GM12878 (cell line): ENCODE measurements around the gene PHF14. TPM values are rescaled to one million over a fixed set of nuclear protein-coding genes. Genes with fewer than 3 reads are reported as not detected.

Experiments
- ATAC-seq: fragments of 200-7000 bp; cut with Tn5 transposase; 3 replicates; pipeline ENCODE4 v1.9.1; 2020; ENCODE audit warnings: mild to moderate bottlenecking, moderate library complexity
- BruUV-seq: library from RNA; stranded (reverse); fragments of 400-500 nt; replicated peaks from 2 replicates; lab custom pipeline; 2021; lab: Mats Ljungman, UMichigan
- CTCF ChIA-PET: fragments of 300-600 bp; sonication (Branson Sonifier 250); formaldehyde crosslinking; extraction: SDS; loops from one replicate; lab custom pipeline; 2021; ENCODE audit warnings: inconsistent platforms; lab: Yijun Ruan, JAX
- POLR2A ChIA-PET: fragments of 350-600 bp; formaldehyde crosslinking; extraction: SDS; loops from one replicate; lab custom pipeline; 2021; ENCODE audit warnings: inconsistent platforms; lab: Charles Lee
- RAD21 ChIA-PET: fragments of 300-600 bp; sonication (Branson Sonifier 250); formaldehyde crosslinking; loops from one replicate; lab custom pipeline; 2023; ENCODE audit warnings: antibody characterized with exemption; ENCODE audit not compliant: unreplicated experiment; lab: Charles Lee
- SMC1A ChIA-PET: fragments of 300-600 bp; sonication (Branson Sonifier 250); formaldehyde crosslinking; loops from one replicate; lab custom pipeline; 2023; ENCODE audit not compliant: unreplicated experiment, uncharacterized antibody; lab: Charles Lee
- DNase-seq: peaks from one replicate; pipeline ENCODE4 v3.0.0-alpha.2; 2011; ENCODE audit warnings: low read depth, low spot score
- FAIRE-seq: peaks from 3 replicates; lab custom pipeline; 2011; peaks lifted over from hg19 to GRCh38; lab: Jason Lieb, UNC
- H2AFZ ChIP-seq: 2 replicates; pipeline ENCODE4 v1.6.0; 2011; ENCODE audit warnings: low read depth, low read length, control low read depth; ENCODE audit not compliant: control insufficient read depth
- H3K27ac ChIP-seq: 2 replicates; pipeline ENCODE4 v1.5.1; 2011; ENCODE audit warnings: control low read depth; ENCODE audit not compliant: control insufficient read depth, insufficient read depth
- H3K27me3 ChIP-seq, 2 experiments: replicated peaks in 1 of 2; 2 replicates each; pipeline versions ENCODE4 v1.6.0 to v1.6.1; 2011; ENCODE audit warnings: low read length in 1 of 2; ENCODE audit not compliant: control insufficient read depth in 2 of 2, insufficient read depth in 2 of 2
- H3K36me3 ChIP-seq, 2 experiments: 2 replicates each; pipeline ENCODE4 v1.5.1; 2011; ENCODE audit warnings: low read length in 1 of 2; ENCODE audit not compliant: control insufficient read depth in 2 of 2, insufficient read depth in 2 of 2
- H3K4me1 ChIP-seq: 2 replicates; pipeline ENCODE4 v1.6.1; 2011; ENCODE audit warnings: mild to moderate bottlenecking, low read length, moderate library complexity, mixed read lengths; ENCODE audit not compliant: control insufficient read depth, insufficient read depth
- H3K4me2 ChIP-seq: 2 replicates; pipeline ENCODE4 v1.6.0; 2011; ENCODE audit warnings: control low read depth; ENCODE audit not compliant: control insufficient read depth, insufficient read depth
- H3K4me3 ChIP-seq: fragments of 200-600 bp; sonication (generic); 2 replicates; pipeline ENCODE4 v1.5.1; 2016
- H3K79me2 ChIP-seq: 2 replicates; pipeline ENCODE4 v1.6.0; 2011; ENCODE audit warnings: low read length; ENCODE audit not compliant: control insufficient read depth, insufficient read depth
- H3K9ac ChIP-seq: 2 replicates; pipeline ENCODE4 v1.8.0; 2011; ENCODE audit warnings: low read length, control low read depth, mixed read lengths; ENCODE audit not compliant: control insufficient read depth, insufficient read depth
- H3K9me3 ChIP-seq: replicated peaks from 3 replicates; pipeline ENCODE4 v1.5.1; 2011; ENCODE audit warnings: mild to moderate bottlenecking, low read length; ENCODE audit not compliant: control insufficient read depth, insufficient read depth
- H4K20me1 ChIP-seq: 2 replicates; pipeline ENCODE4 v1.6.0; 2011; ENCODE audit not compliant: control insufficient read depth, insufficient read depth
- ATF7 ChIP-seq: fragments of 450-650 bp; IDR thresholded peaks from 2 replicates; pipeline ENCODE4 v1.6.1; 2016; ENCODE audit warnings: low read depth, mild to moderate bottlenecking
- BMI1 ChIP-seq: fragments of 450-650 bp; IDR thresholded peaks from 2 replicates; pipeline ENCODE4 v1.6.1; 2016; ENCODE audit warnings: mild to moderate bottlenecking, moderate library complexity, borderline replicate concordance
- MEF2B ChIP-seq: fragments of 450-650 bp; IDR thresholded peaks from 2 replicates; pipeline ENCODE4 v1.6.1; 2018; ENCODE audit warnings: mild to moderate bottlenecking, moderate library complexity; ENCODE audit not compliant: partially characterized antibody, poor library complexity, severe bottlenecking
- MTA3 ChIP-seq: IDR thresholded peaks from 2 replicates; pipeline ENCODE4 v1.6.1; 2012; ENCODE audit warnings: low read length, inconsistent platforms, borderline replicate concordance
- SIX5 ChIP-seq: IDR thresholded peaks from 2 replicates; pipeline ENCODE4 v1.6.1; 2011; ENCODE audit warnings: mild to moderate bottlenecking, low read depth, low read length, moderate library complexity; ENCODE audit not compliant: severe bottlenecking
- SUPT20H ChIP-seq: IDR thresholded peaks from 2 replicates; pipeline ENCODE4 v1.6.1; 2011; ENCODE audit warnings: low read depth, mild to moderate bottlenecking, low read length, moderate library complexity, borderline replicate concordance; ENCODE audit not compliant: control insufficient read depth
- WGBS: methylation state at CpG from one replicate; pipeline ENCODE4 v1.1.6; 2016; ENCODE audit warnings: low lambda C conversion rate; ENCODE audit not compliant: insufficient replicate concordance, insufficient coverage; ENCODE audit errors: missing lambda C conversion rate; 5-methylcytosine and 5-hydroxymethylcytosine counted together
- in situ Hi-C: fragments of 300-500 bp; cut with MboI; formaldehyde crosslinking; loops from 9 replicates; pipeline ENCODE4 v1.14.3; 2018; ENCODE audit warnings: mixed read lengths
- intact Hi-C: fragments of 100-400 bp; cut with micrococcal nuclease; formaldehyde crosslinking; loops from one replicate; pipeline ENCODE4 v1.14.2; 2022; ENCODE audit not compliant: unreplicated experiment
- polyA plus RNA-seq, 11 experiments: library from polyadenylated mRNA; depleted of rRNA in 4 of 11; unstranded in 6 of 11; stranded (reverse) in 5 of 11; fragments of >200 nt; fragmentation: Nextera tagmentation in 4 of 11; fragmentation: Illumina TruSeq in 1 of 11; extraction: Ambion mirVana in 4 of 11; extraction: Trizol in 1 of 11; gene quantifications; 1 replicate in 1 of 11; 2 replicates in 10 of 11; pipeline versions ENCODE4 v1.2.1 to v1.2.3, GENCODE V29; 2011 to 2016; ENCODE audit warnings: inconsistent platforms in 2 of 11, missing spikeins in 2 of 11, low read depth in 1 of 11
- total RNA-seq, 4 experiments: library from RNA; depleted of rRNA in 3 of 4; stranded (reverse); fragments of >200 nt in 3 of 4; fragmentation: Illumina TruSeq in 1 of 4; extraction: Trizol in 1 of 4; gene quantifications; 2 replicates each; pipeline versions ENCODE4 v1.2.1 to v1.2.3, GENCODE V29; 2013 to 2021
- TF ChIP-seq, protein P1 (sequence below), 3 experiments: IDR thresholded peaks in 2 of 3; conservative IDR thresholded peaks in 1 of 3; 2 replicates each; pipeline ENCODE4 v1.5.1; 2011; ENCODE audit warnings: low read depth in 3 of 3, low read length in 3 of 3, mild to moderate bottlenecking in 3 of 3, control low read depth in 2 of 3, moderate library complexity in 2 of 3, inconsistent platforms in 1 of 3, mixed read lengths in 1 of 3; ENCODE audit not compliant: control insufficient read depth in 2 of 3, insufficient read depth in 1 of 3; ENCODE audit errors: extremely low read depth in 1 of 3
- TF ChIP-seq, protein P2 (sequence below): IDR thresholded peaks from 2 replicates; pipeline ENCODE4 v1.6.1; 2012; ENCODE audit warnings: mild to moderate bottlenecking, low read depth, low read length
- TF ChIP-seq, protein P3 (sequence below): fragments of 450-650 bp; IDR thresholded peaks from 2 replicates; pipeline ENCODE4 v1.6.1; 2018; ENCODE audit warnings: borderline replicate concordance, mild to moderate bottlenecking; ENCODE audit not compliant: partially characterized antibody
- TF ChIP-seq, protein P4 (sequence below): fragments of 450-650 bp; IDR thresholded peaks from 2 replicates; pipeline ENCODE4 v1.6.1; 2017; ENCODE audit warnings: mild to moderate bottlenecking, moderate library complexity

The PHF14 gene
- total and polyA plus RNA-seq, 10 of the 15 experiments (the other 5 are each of a cell fraction or from before 2014, with no cell fraction given): 21.3 to 47.1 (median 29.9) TPM

DNA sequence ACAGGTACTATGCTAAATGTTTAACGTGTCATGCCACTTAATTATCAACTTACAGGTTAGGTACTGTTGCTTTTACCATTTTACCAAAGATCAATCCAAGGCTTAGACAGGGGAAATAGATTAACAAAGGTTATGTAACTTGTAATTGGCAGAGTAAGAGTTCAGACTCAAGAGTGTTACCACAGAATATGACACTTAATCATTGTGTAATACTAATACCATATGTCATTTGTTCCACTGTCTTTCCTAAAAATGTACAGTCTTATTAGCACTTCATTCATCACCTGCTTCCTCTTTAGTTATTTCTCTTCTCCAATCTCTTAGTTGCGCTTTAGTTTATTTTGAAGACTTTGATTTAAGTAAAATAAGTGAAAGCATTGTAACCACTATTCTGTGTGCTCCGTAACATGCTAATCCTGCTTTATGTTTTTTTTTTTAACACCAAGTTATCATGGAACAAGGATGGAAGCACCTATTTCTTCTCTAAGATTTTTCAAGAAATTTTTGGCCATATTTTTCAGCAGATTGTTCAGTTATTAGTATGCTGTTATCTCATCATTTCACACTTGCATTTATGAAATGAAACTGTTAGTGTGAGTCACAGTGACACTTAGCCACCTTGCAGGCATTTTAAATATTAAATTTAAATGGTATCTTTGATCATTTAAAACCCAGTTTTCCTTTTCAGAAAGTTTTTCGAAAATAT, 197.3 kb downstream of the PHF14 start:
- ChIA-PET SMC1A (no interaction called here), CTCF (no interaction called here), POLR2A (no interaction called here), RAD21 (no interaction called here)
- intact Hi-C loops: no loop called here
- Histone ChIP-seq H3K36me3 (no peaks in the 10 kb centered on the region), H3K27me3 (no peaks in the 10 kb centered on the region), H3K4me2 (no peak overlapping the region), H3K79me2 (no peaks in the 10 kb centered on the region), H3K9me3 (no peaks in the 10 kb centered on the region), H4K20me1 (no peaks in the 10 kb centered on the region), H3K27ac (no peak overlapping the region), H3K9ac (no peak overlapping the region), H3K4me1 (no peaks in the 10 kb centered on the region; the same call in 1 of the 2 replicates), H3K4me3 (no peak overlapping the region), H2AFZ (no peak overlapping the region)
- ATAC-seq (peak; percentile 76), FAIRE-seq (peak; percentile 88), DNase-seq (no peak)
- no TSS peak for BruUV-seq
- WGBS: 86% methylated on average over 4 of the region's 4 CpGs
- in situ Hi-C loops: no loop called here
- no peak for TF ChIP-seq BMI1
- no peak for TF ChIP-seq SUPT20H
- TF ChIP-seq, protein P1, sequence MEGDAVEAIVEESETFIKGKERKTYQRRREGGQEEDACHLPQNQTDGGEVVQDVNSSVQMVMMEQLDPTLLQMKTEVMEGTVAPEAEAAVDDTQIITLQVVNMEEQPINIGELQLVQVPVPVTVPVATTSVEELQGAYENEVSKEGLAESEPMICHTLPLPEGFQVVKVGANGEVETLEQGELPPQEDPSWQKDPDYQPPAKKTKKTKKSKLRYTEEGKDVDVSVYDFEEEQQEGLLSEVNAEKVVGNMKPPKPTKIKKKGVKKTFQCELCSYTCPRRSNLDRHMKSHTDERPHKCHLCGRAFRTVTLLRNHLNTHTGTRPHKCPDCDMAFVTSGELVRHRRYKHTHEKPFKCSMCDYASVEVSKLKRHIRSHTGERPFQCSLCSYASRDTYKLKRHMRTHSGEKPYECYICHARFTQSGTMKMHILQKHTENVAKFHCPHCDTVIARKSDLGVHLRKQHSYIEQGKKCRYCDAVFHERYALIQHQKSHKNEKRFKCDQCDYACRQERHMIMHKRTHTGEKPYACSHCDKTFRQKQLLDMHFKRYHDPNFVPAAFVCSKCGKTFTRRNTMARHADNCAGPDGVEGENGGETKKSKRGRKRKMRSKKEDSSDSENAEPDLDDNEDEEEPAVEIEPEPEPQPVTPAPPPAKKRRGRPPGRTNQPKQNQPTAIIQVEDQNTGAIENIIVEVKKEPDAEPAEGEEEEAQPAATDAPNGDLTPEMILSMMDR (IDR thresholded peaks at IDR 0.05 in 2 of 3, conservative IDR thresholded peaks at IDR 0.05 in 1 of 3; ENCODE audit: control insufficient read depth in 2 of 3, extremely low read depth in 1 of 3, insufficient read depth in 1 of 3, low read depth in 3 of 3, low read length in 3 of 3): no peak
- TF ChIP-seq, protein P2, sequence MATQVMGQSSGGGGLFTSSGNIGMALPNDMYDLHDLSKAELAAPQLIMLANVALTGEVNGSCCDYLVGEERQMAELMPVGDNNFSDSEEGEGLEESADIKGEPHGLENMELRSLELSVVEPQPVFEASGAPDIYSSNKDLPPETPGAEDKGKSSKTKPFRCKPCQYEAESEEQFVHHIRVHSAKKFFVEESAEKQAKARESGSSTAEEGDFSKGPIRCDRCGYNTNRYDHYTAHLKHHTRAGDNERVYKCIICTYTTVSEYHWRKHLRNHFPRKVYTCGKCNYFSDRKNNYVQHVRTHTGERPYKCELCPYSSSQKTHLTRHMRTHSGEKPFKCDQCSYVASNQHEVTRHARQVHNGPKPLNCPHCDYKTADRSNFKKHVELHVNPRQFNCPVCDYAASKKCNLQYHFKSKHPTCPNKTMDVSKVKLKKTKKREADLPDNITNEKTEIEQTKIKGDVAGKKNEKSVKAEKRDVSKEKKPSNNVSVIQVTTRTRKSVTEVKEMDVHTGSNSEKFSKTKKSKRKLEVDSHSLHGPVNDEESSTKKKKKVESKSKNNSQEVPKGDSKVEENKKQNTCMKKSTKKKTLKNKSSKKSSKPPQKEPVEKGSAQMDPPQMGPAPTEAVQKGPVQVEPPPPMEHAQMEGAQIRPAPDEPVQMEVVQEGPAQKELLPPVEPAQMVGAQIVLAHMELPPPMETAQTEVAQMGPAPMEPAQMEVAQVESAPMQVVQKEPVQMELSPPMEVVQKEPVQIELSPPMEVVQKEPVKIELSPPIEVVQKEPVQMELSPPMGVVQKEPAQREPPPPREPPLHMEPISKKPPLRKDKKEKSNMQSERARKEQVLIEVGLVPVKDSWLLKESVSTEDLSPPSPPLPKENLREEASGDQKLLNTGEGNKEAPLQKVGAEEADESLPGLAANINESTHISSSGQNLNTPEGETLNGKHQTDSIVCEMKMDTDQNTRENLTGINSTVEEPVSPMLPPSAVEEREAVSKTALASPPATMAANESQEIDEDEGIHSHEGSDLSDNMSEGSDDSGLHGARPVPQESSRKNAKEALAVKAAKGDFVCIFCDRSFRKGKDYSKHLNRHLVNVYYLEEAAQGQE: no peak
- no peak for TF ChIP-seq SIX5
- peak; percentile 75 for TF ChIP-seq ATF7
- TF ChIP-seq, protein P3, sequence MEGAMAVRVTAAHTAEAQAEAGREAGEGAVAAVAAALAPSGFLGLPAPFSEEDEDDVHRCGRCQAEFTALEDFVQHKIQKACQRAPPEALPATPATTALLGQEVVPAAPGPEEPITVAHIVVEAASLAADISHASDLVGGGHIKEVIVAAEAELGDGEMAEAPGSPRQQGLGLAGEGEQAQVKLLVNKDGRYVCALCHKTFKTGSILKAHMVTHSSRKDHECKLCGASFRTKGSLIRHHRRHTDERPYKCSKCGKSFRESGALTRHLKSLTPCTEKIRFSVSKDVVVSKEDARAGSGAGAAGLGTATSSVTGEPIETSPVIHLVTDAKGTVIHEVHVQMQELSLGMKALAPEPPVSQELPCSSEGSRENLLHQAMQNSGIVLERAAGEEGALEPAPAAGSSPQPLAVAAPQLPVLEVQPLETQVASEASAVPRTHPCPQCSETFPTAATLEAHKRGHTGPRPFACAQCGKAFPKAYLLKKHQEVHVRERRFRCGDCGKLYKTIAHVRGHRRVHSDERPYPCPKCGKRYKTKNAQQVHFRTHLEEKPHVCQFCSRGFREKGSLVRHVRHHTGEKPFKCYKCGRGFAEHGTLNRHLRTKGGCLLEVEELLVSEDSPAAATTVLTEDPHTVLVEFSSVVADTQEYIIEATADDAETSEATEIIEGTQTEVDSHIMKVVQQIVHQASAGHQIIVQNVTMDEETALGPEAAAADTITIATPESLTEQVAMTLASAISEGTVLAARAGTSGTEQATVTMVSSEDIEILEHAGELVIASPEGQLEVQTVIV: no peak
- TF ChIP-seq, protein P4, sequence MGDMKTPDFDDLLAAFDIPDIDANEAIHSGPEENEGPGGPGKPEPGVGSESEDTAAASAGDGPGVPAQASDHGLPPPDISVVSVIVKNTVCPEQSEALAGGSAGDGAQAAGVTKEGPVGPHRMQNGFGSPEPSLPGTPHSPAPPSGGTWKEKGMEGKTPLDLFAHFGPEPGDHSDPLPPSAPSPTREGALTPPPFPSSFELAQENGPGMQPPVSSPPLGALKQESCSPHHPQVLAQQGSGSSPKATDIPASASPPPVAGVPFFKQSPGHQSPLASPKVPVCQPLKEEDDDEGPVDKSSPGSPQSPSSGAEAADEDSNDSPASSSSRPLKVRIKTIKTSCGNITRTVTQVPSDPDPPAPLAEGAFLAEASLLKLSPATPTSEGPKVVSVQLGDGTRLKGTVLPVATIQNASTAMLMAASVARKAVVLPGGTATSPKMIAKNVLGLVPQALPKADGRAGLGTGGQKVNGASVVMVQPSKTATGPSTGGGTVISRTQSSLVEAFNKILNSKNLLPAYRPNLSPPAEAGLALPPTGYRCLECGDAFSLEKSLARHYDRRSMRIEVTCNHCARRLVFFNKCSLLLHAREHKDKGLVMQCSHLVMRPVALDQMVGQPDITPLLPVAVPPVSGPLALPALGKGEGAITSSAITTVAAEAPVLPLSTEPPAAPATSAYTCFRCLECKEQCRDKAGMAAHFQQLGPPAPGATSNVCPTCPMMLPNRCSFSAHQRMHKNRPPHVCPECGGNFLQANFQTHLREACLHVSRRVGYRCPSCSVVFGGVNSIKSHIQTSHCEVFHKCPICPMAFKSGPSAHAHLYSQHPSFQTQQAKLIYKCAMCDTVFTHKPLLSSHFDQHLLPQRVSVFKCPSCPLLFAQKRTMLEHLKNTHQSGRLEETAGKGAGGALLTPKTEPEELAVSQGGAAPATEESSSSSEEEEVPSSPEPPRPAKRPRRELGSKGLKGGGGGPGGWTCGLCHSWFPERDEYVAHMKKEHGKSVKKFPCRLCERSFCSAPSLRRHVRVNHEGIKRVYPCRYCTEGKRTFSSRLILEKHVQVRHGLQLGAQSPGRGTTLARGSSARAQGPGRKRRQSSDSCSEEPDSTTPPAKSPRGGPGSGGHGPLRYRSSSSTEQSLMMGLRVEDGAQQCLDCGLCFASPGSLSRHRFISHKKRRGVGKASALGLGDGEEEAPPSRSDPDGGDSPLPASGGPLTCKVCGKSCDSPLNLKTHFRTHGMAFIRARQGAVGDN: no peak
- no peak for TF ChIP-seq MTA3
- no peak for TF ChIP-seq MEF2B
